NB4 (cell line): ENCODE measurements around the gene AGBL4.

Experiments used
- CTCF ChIP-seq: IDR thresholded peaks from one replicate; pipeline ENCODE4 v1.5.1; 2012; ENCODE audit warnings: low read depth, low read length
- MAX ChIP-seq: IDR thresholded peaks from 2 replicates; pipeline ENCODE4 v1.6.1; 2011; ENCODE audit warnings: low read depth, low read length
- MYC ChIP-seq: IDR thresholded peaks from 2 replicates; pipeline ENCODE4 v1.6.1; 2011; ENCODE audit warnings: low read depth, low read length
- POLR2A ChIP-seq: IDR thresholded peaks from 2 replicates; pipeline ENCODE4 v1.6.1; 2011; ENCODE audit warnings: mild to moderate bottlenecking; ENCODE audit not compliant: insufficient read length; ENCODE audit errors: extremely low read depth

GRCh38 chr1:48616710-48617109 is 1407.0 kb downstream of the AGBL4 start:
- TF ChIP-seq CTCF (no peak), POLR2A (no peak), MAX (peak; percentile 24; the same call in 1 of the 2 replicates), MYC (0 out of 2 replicates have a peak, but pooled peaks have one; percentile 36)
